Endothelial cell of umbilical vein (primary cell): ENCODE results near the gene NR3C2. TPM values are rescaled to one million over a fixed set of nuclear protein-coding genes. Genes with fewer than 3 reads are reported as not detected.

Source experiments
- BruUV-seq: library from RNA; stranded (reverse); fragments of 400-500 nt; replicated peaks from 2 replicates; lab custom pipeline; 2021; lab: Mats Ljungman, UMichigan
- CTCF ChIA-PET: fragments of 300-600, 350-600 bp; sonication (Branson Sonifier 250); formaldehyde crosslinking; loops from one replicate; lab custom pipeline; 2021; ENCODE audit warnings: antibody characterized with exemption, inconsistent platforms; lab: Charles Lee
- POLR2A ChIA-PET: fragments of 300-600, 350-600 bp; sonication (Branson Sonifier 250); formaldehyde crosslinking; loops from one replicate; lab custom pipeline; 2021; ENCODE audit warnings: antibody characterized with exemption, inconsistent platforms; lab: Charles Lee
- DNase-seq: peaks from one replicate; pipeline ENCODE4 v3.0.0-alpha.2; 2011; ENCODE audit warnings: low read depth, low spot score
- FAIRE-seq: peaks from 2 replicates; lab custom pipeline; 2011; peaks lifted over from hg19 to GRCh38; lab: Jason Lieb, UNC
- H2AFZ ChIP-seq: 2 replicates; pipeline ENCODE4 v1.6.0; 2012; ENCODE audit warnings: low read depth, low read length, control low read depth, inconsistent platforms
- H3K27ac ChIP-seq: 2 replicates; pipeline ENCODE4 v1.5.1; 2011; ENCODE audit warnings: low read depth, mild to moderate bottlenecking, control low read depth, low read length, moderate library complexity; ENCODE audit not compliant: insufficient read depth
- H3K27me3 ChIP-seq, 2 experiments: 2 replicates each; pipeline versions ENCODE4 v1.6.0 to v1.6.1; 2011; ENCODE audit warnings: low read length in 2 of 2, mixed read lengths in 1 of 2; ENCODE audit not compliant: control insufficient read depth in 2 of 2, insufficient read depth in 2 of 2
- H3K36me3 ChIP-seq, 2 experiments: 2 replicates in 1 of 2; 3 replicates in 1 of 2; pipeline ENCODE4 v1.5.1; 2011; ENCODE audit warnings: low read length in 2 of 2, mild to moderate bottlenecking in 1 of 2, moderate library complexity in 1 of 2; ENCODE audit not compliant: control insufficient read depth in 2 of 2, insufficient read depth in 2 of 2; ENCODE audit errors: extremely low read depth in 1 of 2
- H3K4me1 ChIP-seq: 3 replicates; pipeline ENCODE4 v1.5.1; 2011; ENCODE audit warnings: mild to moderate bottlenecking, low read length; ENCODE audit not compliant: control insufficient read depth, insufficient read depth; ENCODE audit errors: extremely low read depth
- H3K4me2 ChIP-seq: 2 replicates; pipeline ENCODE4 v1.6.1; 2011; ENCODE audit warnings: low read length, control low read depth, mixed read lengths; ENCODE audit not compliant: insufficient read depth
- H3K4me3 ChIP-seq, 3 experiments: fragments of 200-600 bp in 1 of 3; sonication (generic), shearing (Covaris generic) in 1 of 3; replicated peaks in 1 of 3; 2 replicates each; pipeline ENCODE4 v1.5.1; 2011 to 2016; ENCODE audit warnings: control low read depth in 3 of 3, low read length in 3 of 3, mild to moderate bottlenecking in 2 of 3, inconsistent platforms in 1 of 3, low read depth in 1 of 3, moderate library complexity in 1 of 3; ENCODE audit not compliant: insufficient read depth in 1 of 3
- H3K79me2 ChIP-seq: 2 replicates; pipeline ENCODE4 v1.6.0; 2012; ENCODE audit warnings: low read length, inconsistent platforms; ENCODE audit not compliant: control insufficient read depth, insufficient read depth
- H3K9ac ChIP-seq: replicated peaks from 2 replicates; pipeline ENCODE3; 2011; ENCODE audit warnings: low read length, control low read depth; ENCODE audit not compliant: insufficient read depth; ENCODE audit errors: extremely low read depth
- H3K9me1 ChIP-seq: replicated peaks from 3 replicates; pipeline ENCODE4 v1.6.0; 2011; ENCODE audit warnings: mild to moderate bottlenecking, low read length; ENCODE audit not compliant: control insufficient read depth, insufficient read depth; ENCODE audit errors: extremely low read depth
- H3K9me3 ChIP-seq: replicated peaks from 2 replicates; pipeline ENCODE4 v1.5.1; 2012; ENCODE audit warnings: low read length, inconsistent platforms; ENCODE audit not compliant: control insufficient read depth, insufficient read depth
- H4K20me1 ChIP-seq: replicated peaks from 2 replicates; pipeline ENCODE3; 2011; ENCODE audit warnings: mild to moderate bottlenecking, low read length; ENCODE audit not compliant: control insufficient read depth, insufficient read depth; ENCODE audit errors: extremely low read depth
- CTCF ChIP-seq, 2 donors: IDR thresholded peaks; 1 replicate in 1 of 2; 2 replicates in 1 of 2; pipeline ENCODE4 v1.5.1; 2011; ENCODE audit warnings: low read length in 2 of 2, mild to moderate bottlenecking in 2 of 2, moderate library complexity in 2 of 2, control low read depth in 1 of 2, inconsistent platforms in 1 of 2, low read depth in 1 of 2; ENCODE audit not compliant: insufficient read depth in 1 of 2; ENCODE audit errors: extremely low read depth in 1 of 2
- EZH2 ChIP-seq: IDR thresholded peaks from 2 replicates; pipeline ENCODE4 v1.6.1; 2012; ENCODE audit warnings: borderline replicate concordance, low read depth, mild to moderate bottlenecking, moderate library complexity, low read length, inconsistent platforms; ENCODE audit not compliant: severe bottlenecking
- FOS ChIP-seq: IDR thresholded peaks from 2 replicates; pipeline ENCODE4 v1.6.1; 2011; ENCODE audit warnings: mild to moderate bottlenecking, low read length, moderate library complexity, borderline replicate concordance; ENCODE audit not compliant: insufficient read depth
- GATA2 ChIP-seq: IDR thresholded peaks from 2 replicates; pipeline ENCODE4 v1.7.0; 2011; ENCODE audit warnings: low read depth, mild to moderate bottlenecking, moderate library complexity, mixed read lengths, low read length; ENCODE audit not compliant: insufficient read length, insufficient read depth
- JUN ChIP-seq: IDR thresholded peaks from 2 replicates; pipeline ENCODE4 v1.6.1; 2011; ENCODE audit warnings: borderline replicate concordance, low read depth; ENCODE audit not compliant: insufficient read length, insufficient read depth
- MAX ChIP-seq: IDR thresholded peaks from 2 replicates; pipeline ENCODE4 v1.6.1; 2011; ENCODE audit not compliant: insufficient read depth, insufficient read length
- MYC ChIP-seq: IDR thresholded peaks from one replicate; pipeline ENCODE4 v1.6.1; 2011; ENCODE audit warnings: mild to moderate bottlenecking, low read depth, low read length
- POLR2A ChIP-seq: IDR thresholded peaks from 2 replicates; pipeline ENCODE4 v1.6.1; 2012; ENCODE audit warnings: low read depth, mild to moderate bottlenecking, control low read depth, low read length
- POLR2AphosphoS5 ChIP-seq: IDR thresholded peaks from 2 replicates; pipeline ENCODE4 v1.6.1; 2012; ENCODE audit warnings: low read depth, mild to moderate bottlenecking, control low read depth, low read length, moderate library complexity; ENCODE audit not compliant: insufficient read depth
- dilution Hi-C: fragments of 300-500 bp; cut with MboI; formaldehyde crosslinking; loops from one replicate; pipeline ENCODE4 v1.15.0; 2019; ENCODE audit warnings: low sequenced_read_pairs; ENCODE audit not compliant: extremely low pct_ligation_motif_present
- intact Hi-C: fragments of 100-400 bp; cut with micrococcal nuclease; formaldehyde crosslinking; loops from one replicate; pipeline ENCODE4 v1.10.0; 2022
- polyA plus RNA-seq, 4 experiments: library from polyadenylated mRNA; depleted of rRNA in 3 of 4; stranded (reverse) in 3 of 4; unstranded in 1 of 4; fragments of >200 nt; gene quantifications; 2 replicates each; pipeline versions ENCODE4 v1.2.1 to v1.2.3, GENCODE V29; 2011 to 2012; ENCODE audit warnings: missing spikeins in 1 of 4
- total RNA-seq: library from RNA; stranded (reverse); gene quantifications from 2 replicates; pipeline ENCODE4 v1.2.3, GENCODE V29; 2021

The NR3C2 gene
- total and polyA plus RNA-seq, 2 donors (not counting 3 experiments of a cell fraction or from before 2014, with no cell fraction given) = 4.8 to 16.4 TPM

- DNase-seq (no peak), FAIRE-seq (no peak)
- Histone ChIP-seq H3K4me3 (no peak overlapping the region), H3K9me3 (no peaks in the 10 kb centered on the region), H3K4me2 (no peak overlapping the region), H3K27me3 (no peaks in the 10 kb centered on the region), H4K20me1 (no peaks in the 10 kb centered on the region), H3K9me1 (no peaks in the 10 kb centered on the region), H3K4me1 (no peaks in the 10 kb centered on the region), H3K9ac (no peak overlapping the region), H2AFZ (no peak overlapping the region), H3K79me2 (no peaks in the 10 kb centered on the region), H3K36me3 (no peaks in the 10 kb centered on the region), H3K27ac (no peak overlapping the region)
- intact Hi-C loops = no loop called here
- CTCF ChIA-PET = no interaction called here
- dilution Hi-C loops = no loop called here
- BruUV-seq = no TSS peak
- POLR2A ChIA-PET = no interaction called here
- no peak for TF ChIP-seq POLR2AphosphoS5
- TF ChIP-seq GATA2 = no peak
- TF ChIP-seq EZH2 = no peak
- no peak for TF ChIP-seq CTCF (IDR thresholded peaks at IDR 0.05; ENCODE audit: extremely low read depth in 1 of 2, insufficient read depth in 1 of 2, low read depth in 1 of 2, low read length in 2 of 2)
- no peak for TF ChIP-seq POLR2A
- TF ChIP-seq MYC = no peak
- no peak for TF ChIP-seq FOS
These were observed 290.4 kb downstream of the NR3C2 start for GRCh38 chr4:148151806-148152205.

- Histone ChIP-seq H3K4me1 (no peaks in the 10 kb centered on the region), H4K20me1 (no peaks in the 10 kb centered on the region), H3K27ac (no peak overlapping the region), H3K9ac (no peak overlapping the region), H3K4me2 (no peak overlapping the region), H3K27me3 (no peaks in the 10 kb centered on the region), H3K4me3 (no peak overlapping the region), H3K9me1 (no peaks in the 10 kb centered on the region), H3K9me3 (no peaks in the 10 kb centered on the region), H3K36me3 (no peaks in the 10 kb centered on the region), H3K79me2 (no peaks in the 10 kb centered on the region), H2AFZ (no peak overlapping the region)
- BruUV-seq = no TSS peak
- DNase-seq (no peak), FAIRE-seq (no peak)
- intact Hi-C loops (no loop called here), dilution Hi-C loops (no loop called here)
- ChIA-PET CTCF (no interaction called here), POLR2A (no interaction called here)
- TF ChIP-seq FOS (no peak), CTCF (IDR thresholded peaks at IDR 0.05; ENCODE audit: extremely low read depth in 1 of 2, insufficient read depth in 1 of 2, low read depth in 1 of 2, low read length in 2 of 2) (no peak), GATA2 (no peak), MAX (no peak), JUN (no peak), POLR2AphosphoS5 (no peak), POLR2A (no peak), EZH2 (no peak), MYC (no peak)
These were observed 296.7 kb downstream of the NR3C2 start for GRCh38 chr4:148145475-148145874.
